Measurements from ENCODE around the gene PPP1R9A. TPM values are rescaled to one million over a fixed set of nuclear protein-coding genes. Genes with fewer than 3 reads are reported as not detected.

Gene PPP1R9A
- total RNA-seq, 1 donor from 2014 or later, result 19.9 TPM

DNA sequence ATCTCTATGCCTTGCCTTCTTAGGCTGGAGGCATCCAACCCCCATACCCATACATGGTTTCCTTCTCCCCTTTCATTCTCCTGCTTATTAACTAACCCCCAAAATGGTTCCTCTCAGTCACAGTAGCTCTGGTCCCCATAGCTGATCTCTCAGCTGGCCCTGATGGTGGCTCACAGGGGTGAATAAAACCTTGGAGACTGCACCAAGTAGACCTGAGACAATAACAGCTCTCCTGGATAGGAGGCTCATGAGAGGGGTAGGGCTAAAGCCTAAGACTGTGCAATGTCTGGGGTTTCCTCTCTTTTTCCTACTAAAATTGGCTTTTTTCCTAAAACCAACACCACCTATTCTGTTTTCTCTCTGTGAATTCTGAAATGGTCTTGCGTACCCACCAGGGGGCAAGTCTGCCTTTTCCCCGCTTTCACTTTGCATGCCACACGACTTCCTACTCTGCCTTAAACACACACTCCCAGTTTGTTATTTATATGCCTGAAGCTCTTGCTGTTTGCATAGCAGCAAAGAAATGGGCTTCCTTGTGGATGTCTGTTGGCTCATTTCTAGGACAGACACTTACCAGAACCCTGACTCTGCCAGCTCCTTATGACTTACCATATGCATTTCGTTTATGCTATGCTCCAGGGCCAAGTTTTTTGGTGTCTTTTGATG, 435.4 kb downstream of the PPP1R9A start:
- H3K4me3 ChIP-seq (ENCODE audit: low read depth, low read length), result no peak overlapping the region
- no peak for DNase-seq (ENCODE audit: low read depth)
- no peak for TF ChIP-seq CTCF (IDR thresholded peaks at IDR 0.05; ENCODE audit: insufficient read depth, low read length, poor library complexity, severe bottlenecking)
- no peaks in the 10 kb centered on the region for H3K27me3 ChIP-seq (ENCODE audit: control insufficient read depth, insufficient read depth, low read length)
- H3K36me3 ChIP-seq (ENCODE audit: control insufficient read depth, insufficient read depth, low read length), result no peaks in the 10 kb centered on the region

Measured in kidney epithelial cell (primary cell).